Activated naive CD4-positive, alpha-beta T cell treated with Interleukin-2 at 50 U/mL for 16 hours (primary cell): Measurements from ENCODE around the gene NR6A1.

Source experiments
- DNase-seq: peaks from one replicate; pipeline ENCODE4 v3.0.0-alpha.2; 2020

Gene NR6A1

GRCh38 chr9:124795881-124796431 is 24.8 kb upstream of the NR6A1 start:
- DNase-seq: no peak

- no peak for DNase-seq
Observed at GRCh38 chr9:124794902-124795491, 23.9 kb upstream of the NR6A1 start.

GRCh38 chr9:124793015-124793541 is 22.0 kb upstream of the NR6A1 start:
- DNase-seq: no peak

- no peak for DNase-seq
Observed at GRCh38 chr9:124792257-124793014, 21.3 kb upstream of the NR6A1 start.

DNA sequence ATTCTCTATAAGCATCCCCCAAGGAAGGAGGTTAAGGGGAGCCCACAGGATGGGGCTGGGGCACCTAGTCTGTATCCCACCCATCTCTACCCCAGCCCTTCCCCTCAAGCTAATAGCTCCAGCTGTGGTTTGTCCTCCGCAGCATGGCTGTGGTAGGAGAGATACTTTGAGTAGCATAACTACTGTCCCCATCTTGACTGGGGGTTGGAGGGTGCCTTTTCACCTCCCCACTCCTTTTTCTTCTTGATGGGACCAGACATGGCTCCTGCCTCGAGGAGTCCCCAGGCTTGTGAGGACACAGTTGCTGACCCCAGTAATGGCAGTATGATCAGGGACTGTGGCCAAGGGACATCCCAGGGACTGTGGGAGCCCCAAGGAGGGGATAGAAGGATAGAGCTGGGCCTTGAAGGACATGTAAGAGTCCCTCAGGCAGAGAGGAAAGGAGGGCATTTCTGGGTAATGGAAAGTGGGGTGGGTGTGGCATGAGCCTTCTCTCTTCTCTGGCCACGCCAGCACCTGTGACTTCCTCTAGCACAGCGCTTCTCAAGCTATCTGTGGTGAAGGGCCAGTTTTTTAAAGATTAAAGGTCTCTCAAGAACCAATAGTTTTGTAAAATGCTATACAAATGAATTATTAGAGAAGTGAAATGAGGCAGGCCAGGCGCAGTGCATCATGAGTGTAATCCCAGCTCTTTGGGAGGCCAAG is 19.8 kb upstream of the NR6A1 start:
- no peak for DNase-seq

GRCh38 chr9:124790301-124790700 is 19.2 kb upstream of the NR6A1 start:
- no peak for DNase-seq

- DNase-seq: no peak
Observed at GRCh38 chr9:124789531-124789930, 18.4 kb upstream of the NR6A1 start.

DNA sequence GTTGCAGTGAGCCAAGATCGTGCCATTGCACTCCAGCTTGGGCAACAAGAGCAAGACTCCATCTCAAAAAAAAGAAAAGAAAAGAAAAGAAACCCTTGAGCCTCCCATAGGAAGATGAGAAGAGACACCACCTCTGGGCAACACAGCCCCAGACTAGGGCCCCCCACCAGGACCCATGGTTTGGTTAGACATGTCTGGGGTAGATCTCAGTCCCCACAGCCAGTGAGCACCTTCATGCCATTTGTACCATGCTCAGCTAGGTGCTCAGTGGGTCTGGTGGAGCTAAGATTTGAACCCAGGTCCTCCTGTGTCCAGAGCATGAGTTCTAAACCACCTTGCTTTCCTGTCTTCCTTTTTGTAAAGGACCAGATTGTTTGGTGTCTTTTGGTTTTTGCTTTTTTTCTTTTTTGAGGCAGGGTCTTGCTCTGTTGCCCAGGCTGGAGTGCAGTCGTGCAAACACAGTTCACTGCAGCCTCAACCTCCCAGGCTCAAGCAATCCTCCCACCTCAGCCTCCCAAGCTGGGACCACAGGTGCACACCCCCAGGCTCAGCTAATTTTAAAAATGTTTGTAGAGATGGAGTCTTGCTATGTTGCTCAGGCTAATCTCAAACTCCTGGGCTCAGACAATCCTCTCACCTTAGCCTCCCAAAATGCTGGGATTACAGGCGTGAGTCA is 17.6 kb upstream of the NR6A1 start:
- no peak for DNase-seq

DNA sequence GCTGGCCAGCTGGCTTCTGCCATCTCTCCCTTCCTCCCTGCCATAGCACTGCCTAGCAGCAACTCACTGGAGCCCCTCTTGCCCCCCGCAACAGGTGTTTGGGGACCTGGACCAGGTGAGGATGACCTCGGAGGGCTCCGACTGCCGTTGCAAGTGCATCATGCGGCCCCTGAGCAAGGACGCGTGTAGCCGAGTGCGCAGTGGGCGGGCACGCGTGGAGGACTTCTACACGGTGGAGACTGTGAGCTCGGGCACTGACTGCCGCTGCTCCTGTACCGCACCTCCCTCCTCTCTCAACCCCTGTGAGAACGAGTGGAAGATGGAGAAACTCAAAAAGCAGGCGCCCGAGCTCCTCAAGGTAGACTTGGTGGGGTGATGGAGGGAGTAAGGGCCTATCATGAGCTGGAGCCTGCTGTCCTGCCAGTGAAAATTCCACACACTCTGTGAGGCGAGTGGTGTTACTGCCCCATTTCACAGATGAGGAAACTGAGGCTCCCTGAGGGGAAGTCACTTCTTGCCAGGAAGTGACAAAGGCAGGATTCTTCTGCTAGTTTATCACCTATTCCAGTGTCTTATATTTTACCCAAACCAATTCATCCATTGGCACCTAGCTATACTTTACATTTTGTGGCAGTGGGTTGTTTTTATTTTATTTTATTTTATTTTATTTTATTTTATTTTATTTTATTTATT is 15.9 kb upstream of the NR6A1 start:
- DNase-seq: no peak

GRCh38 chr9:124784509-124784908 is 13.4 kb upstream of the NR6A1 start:
- DNase-seq: no peak

DNA sequence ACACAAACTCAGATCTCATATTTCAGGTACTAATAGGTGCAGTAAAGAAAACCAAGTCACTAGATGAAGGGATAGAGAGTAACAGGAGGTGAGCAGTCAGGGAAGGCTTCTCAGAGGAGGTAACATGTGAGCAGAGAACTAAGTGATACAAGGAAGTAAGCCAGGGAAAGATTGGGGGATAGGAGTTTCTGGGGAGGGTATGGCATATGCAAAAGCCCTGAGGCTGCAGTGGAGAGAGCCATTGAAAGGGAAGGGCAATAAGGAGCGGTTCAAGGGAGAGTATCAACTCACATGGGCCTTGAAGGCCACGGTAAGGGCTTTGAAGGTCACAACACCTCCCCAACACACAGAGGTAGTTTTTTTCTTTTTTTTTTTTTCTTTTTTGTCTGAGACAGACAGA is 12.7 kb upstream of the NR6A1 start:
- no peak for DNase-seq

DNA sequence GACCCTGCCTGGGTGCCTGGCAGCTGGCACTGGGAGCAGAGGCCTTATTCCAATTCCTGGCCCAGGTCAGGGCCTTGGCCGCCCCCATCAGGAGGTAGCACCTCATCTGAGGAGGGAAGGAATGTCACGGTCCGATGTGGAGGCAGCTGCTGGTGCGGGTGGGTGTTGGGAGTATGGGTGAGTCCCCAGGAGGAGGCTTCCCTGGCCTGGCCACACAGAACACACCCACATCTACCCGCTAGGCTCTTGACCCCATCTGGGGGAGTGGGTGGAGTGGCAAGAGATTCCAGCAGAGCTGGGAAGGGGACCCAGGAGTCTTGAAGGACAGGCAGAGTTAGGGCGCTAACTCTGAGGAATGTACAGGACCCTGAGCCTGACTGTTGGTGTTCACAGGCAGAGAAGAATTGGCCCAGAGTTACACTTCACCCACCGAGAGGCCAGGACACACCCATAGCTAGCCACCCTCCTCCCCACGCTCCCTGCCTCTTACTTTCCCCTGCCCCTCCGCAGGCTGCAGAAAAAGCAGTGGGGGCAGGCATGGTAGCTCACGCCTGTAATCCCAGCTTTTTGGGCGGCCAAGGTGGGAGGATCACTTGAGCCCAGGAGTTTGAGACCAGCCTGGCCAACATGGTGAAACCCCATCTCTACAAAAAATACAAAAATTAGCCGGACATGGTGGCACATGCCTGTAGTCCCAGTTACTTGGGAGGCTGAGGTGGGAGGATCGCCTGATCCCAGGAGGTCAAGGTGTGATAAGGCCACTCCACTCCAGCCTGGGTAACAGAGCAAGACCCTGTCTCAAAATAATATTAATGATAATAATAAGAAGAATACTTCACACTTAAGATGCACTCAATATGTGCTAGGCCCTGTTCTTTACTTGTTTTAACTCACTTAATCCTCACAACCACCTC is 11.8 kb upstream of the NR6A1 start:
- DNase-seq: no peak

DNA sequence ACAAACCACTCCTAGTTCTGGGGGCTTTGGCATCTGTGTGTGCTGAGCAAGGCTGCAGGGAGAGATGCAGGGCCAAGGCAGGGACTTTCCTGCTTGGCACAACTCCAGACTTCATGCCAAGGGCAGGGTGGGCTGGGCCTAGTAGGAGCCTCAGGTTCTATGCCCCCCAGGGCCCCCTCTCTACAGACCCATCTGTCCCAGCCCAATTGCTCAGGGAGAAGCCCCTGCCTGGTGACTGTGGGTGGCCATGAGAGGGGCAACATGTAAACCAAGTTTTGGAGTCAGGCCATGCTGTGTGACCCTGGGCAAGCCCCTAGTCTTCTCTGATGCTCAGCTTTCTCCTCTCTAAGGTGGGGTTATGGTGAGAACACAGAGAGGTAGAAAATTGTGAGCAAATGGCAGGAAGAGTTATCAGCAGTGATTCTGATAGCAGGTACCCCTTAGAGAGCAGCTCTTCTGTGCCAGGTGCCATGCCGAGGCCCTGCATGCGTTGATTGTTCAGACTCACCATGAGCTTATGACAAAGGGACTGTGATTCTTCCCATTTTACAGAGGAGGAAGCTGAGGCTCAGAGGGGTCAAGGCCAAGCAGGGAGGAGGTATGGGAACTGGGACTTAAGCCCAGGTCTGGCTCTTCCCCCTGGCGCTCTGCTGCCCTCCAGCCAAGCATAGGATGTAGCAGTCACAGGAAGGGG is 11.0 kb upstream of the NR6A1 start:
- DNase-seq: no peak

- no peak for DNase-seq
Observed at GRCh38 chr9:124780757-124781151, 9.6 kb upstream of the NR6A1 start.

DNA sequence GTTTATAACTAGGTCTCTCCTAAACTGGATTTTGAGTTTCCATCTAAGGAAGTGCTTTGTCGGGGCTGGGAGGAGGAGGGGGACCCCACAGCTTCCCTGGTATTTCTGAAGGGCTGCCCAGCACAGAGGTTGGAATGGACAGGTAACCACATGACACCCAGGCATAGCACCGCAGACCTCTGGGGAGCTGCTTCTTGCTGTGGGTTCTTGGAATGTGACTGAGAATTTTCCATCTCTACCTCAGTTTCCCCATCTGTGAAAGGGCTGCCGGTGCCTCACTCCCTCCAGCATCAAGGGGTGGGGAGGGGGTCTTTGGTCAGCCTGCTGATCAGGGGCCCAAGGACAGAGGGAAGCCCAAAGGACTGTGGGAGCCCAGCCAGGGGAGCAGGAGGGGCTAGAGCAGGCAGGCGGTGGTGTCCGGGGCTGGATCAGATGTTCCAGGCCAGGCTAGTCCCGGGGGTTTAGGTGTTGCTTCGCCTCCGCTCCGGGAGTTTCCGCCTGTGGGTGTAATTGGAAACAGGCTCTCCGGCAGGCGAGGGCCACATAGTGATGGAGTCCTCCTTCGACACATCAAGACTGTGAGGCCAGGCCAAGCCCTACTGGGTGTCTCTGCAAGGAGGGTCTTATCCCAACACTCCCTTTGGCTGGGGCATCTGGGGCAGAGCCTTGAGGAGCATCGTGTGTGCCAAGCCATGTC is 9.1 kb upstream of the NR6A1 start:
- DNase-seq: no peak

- no peak for DNase-seq
Observed at GRCh38 chr9:124779368-124780059, 8.4 kb upstream of the NR6A1 start.

- DNase-seq: no peak
Observed at GRCh38 chr9:124778575-124779367, 7.7 kb upstream of the NR6A1 start.

DNA sequence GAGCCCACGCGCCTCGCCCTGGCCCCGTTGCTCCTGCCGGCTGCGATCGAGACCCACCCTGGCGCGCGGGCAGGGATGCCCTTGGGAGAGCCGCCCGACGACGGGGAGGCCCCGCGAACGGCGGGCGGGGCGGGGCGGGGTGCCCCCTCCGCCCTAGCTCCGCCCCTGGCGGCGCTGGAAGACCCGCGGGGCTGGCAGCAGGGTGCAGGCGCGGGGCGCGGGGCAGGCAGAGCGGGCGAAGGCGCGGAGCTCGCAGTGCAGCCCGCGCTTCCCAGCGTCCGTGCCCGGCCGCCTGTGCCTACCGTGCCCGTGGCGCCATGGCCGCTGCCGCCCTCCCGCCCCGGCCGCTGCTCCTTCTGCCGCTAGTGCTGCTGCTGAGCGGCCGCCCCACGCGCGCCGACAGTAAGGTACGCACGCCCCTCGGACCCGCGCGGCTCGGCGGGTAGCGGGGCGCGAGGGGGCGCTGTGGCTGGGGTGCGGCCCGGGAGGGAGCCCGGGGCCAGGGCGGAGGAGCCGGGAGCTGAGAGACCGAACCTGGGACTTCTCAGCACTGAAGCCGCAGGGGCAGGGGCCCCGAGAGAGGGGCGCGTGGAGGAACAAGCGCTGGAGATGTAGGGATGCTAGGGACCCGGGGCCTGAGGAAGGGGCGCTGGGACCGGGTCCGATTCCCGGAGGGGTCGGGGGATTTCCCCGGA is 6.0 kb upstream of the NR6A1 start, which contains the start of gene OLFML2A:
OLFML2A (plus strand) TSS at position 180 of the 695 bp plus-strand sequence; CDS start at position 318, 138 bp downstream.
- DNase-seq: peak; percentile 16
